NOMO-1 (cell line): Measurements from ENCODE around the gene CTNNA2.

Experiments used
- DNase-seq, 2 experiments: peaks; one replicate each; lab custom pipeline; 2025; ENCODE audit not compliant: unreplicated experiment in 2 of 2; lab: John Stamatoyannopoulos, UW

The CTNNA2 gene

GRCh38 chr2:79512442-79513401 is at the start of gene CTNNA2:
Gene CTNNA2, plus strand, starts transcription at chr2:79513051.
- no peak for DNase-seq

- no peak for DNase-seq
Measured at GRCh38 chr2:79487399-79487798, 25.5 kb upstream of the CTNNA2 start.

- no peak for DNase-seq
Measured at GRCh38 chr2:79511320-79511951, 1.4 kb upstream of the CTNNA2 start.

GRCh38 chr2:79513711-79514110 is 860 bp downstream of the CTNNA2 start:
- DNase-seq = no peak

GRCh38 chr2:79529636-79530035 is 16.8 kb downstream of the CTNNA2 start:
- DNase-seq = no peak

- DNase-seq = no peak
Measured at GRCh38 chr2:79530443-79530842, 17.6 kb downstream of the CTNNA2 start.

GRCh38 chr2:79547568-79547967 is 34.7 kb downstream of the CTNNA2 start:
- DNase-seq = peak in 1 of 2 experiments; percentile 1

- DNase-seq = no peak
Measured at GRCh38 chr2:79552653-79553052, 39.8 kb downstream of the CTNNA2 start.

GRCh38 chr2:79554899-79555298 is 42.0 kb downstream of the CTNNA2 start:
- no peak for DNase-seq

GRCh38 chr2:79564065-79564464 is 51.2 kb downstream of the CTNNA2 start:
- DNase-seq = no peak

GRCh38 chr2:79569048-79569447 is 56.2 kb downstream of the CTNNA2 start:
- no peak for DNase-seq

GRCh38 chr2:79573895-79574674 is 61.2 kb downstream of the CTNNA2 start:
- no peak for DNase-seq

- no peak for DNase-seq
Measured at GRCh38 chr2:79576451-79576850, 63.6 kb downstream of the CTNNA2 start.

- DNase-seq = no peak
Measured at GRCh38 chr2:79578952-79579351, 66.1 kb downstream of the CTNNA2 start.

GRCh38 chr2:79580175-79580574 is 67.3 kb downstream of the CTNNA2 start:
- no peak for DNase-seq

GRCh38 chr2:79585701-79586433 is 73.0 kb downstream of the CTNNA2 start:
- no peak for DNase-seq

GRCh38 chr2:79591281-79591680 is 78.4 kb downstream of the CTNNA2 start:
- DNase-seq = no peak

GRCh38 chr2:79593237-79593867 is 80.5 kb downstream of the CTNNA2 start:
- DNase-seq = no peak

GRCh38 chr2:79596403-79596802 is 83.6 kb downstream of the CTNNA2 start:
- DNase-seq = no peak

GRCh38 chr2:79604748-79605147 is 91.9 kb downstream of the CTNNA2 start:
- DNase-seq = no peak
